ENCODE measurements around the gene HDDC3. TPM values are rescaled to one million over a fixed set of nuclear protein-coding genes. Genes with fewer than 3 reads are reported as not detected.

Gene HDDC3
- polyA plus RNA-seq, 3 donors, result 11.6 to 19.7 (median 14.8) TPM

DNA sequence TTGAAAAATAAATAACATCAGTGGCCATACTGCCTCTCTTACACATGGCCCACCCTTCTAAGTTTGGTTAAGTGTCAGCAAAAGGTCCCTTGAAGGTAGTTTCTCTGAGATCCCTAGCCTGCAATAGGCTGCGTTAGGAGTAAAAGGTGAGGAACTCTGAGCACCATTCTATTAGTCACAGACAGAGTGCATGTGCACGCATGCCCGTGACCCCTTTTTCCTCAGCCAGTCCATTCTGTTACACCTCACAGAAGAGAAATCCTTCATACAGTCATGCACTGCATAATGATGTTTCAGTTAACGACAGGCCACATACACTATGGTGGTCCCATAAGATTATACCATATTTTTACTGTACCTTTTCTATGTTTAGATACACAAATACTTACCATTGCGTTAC lies 34.9 kb upstream of the HDDC3 start:
- Histone ChIP-seq H3K79me2 (ENCODE audit: insufficient read depth, low read length) (no peaks in the 10 kb centered on the region), H4K20me1 (ENCODE audit: insufficient read depth, low read length) (no peaks in the 10 kb centered on the region), H3K9me3 (replicated peaks in 1 of 2; ENCODE audit: control insufficient read depth in 1 of 2, insufficient read depth in 1 of 2, low read length in 2 of 2) (no peaks in the 10 kb centered on the region), H3K27me3 (ENCODE audit: control insufficient read depth in 2 of 2, insufficient read depth in 2 of 2, low read length in 2 of 2) (no peaks in the 10 kb centered on the region), H3K4me1 (ENCODE audit: control insufficient read depth in 1 of 2, insufficient read depth in 2 of 2, low read length in 2 of 2) (no peaks in the 10 kb centered on the region), H3K4me2 (replicated peaks; ENCODE audit: extremely low read depth, low read length, poor library complexity, severe bottlenecking) (no peak overlapping the region), H3K9ac (ENCODE audit: insufficient read depth, low read length, poor library complexity, severe bottlenecking) (no peak overlapping the region), H2AFZ (ENCODE audit: insufficient read depth, low read depth, low read length, poor library complexity, severe bottlenecking) (no peak overlapping the region), H3K4me3 (replicated peaks in 1 of 3; ENCODE audit: low read depth in 2 of 3, low read length in 3 of 3) (no peak overlapping the region), H3K27ac (ENCODE audit: low read depth in 1 of 2, low read length in 2 of 2) (no peak overlapping the region), H3K36me3 (replicated peaks in 1 of 2; ENCODE audit: control insufficient read depth in 1 of 2, insufficient read depth in 2 of 2, low read length in 2 of 2) (peaks cover 47 to 93% of the 10 kb centered on the region in 2 donors)
- Mint-ChIP-seq H3K4me3 (no peak overlapping the region), H3K27me3 (ENCODE audit: low read depth in 3 of 3) (no peaks in the 10 kb centered on the region), H3K4me1 (no peaks in the 10 kb centered on the region), H3K27ac (no peak overlapping the region), H3K36me3 (peaks cover 67 to 78% of the 10 kb centered on the region in 2 donors), H3K9me3 (no peaks in the 10 kb centered on the region)
- TF ChIP-seq, protein P1, sequence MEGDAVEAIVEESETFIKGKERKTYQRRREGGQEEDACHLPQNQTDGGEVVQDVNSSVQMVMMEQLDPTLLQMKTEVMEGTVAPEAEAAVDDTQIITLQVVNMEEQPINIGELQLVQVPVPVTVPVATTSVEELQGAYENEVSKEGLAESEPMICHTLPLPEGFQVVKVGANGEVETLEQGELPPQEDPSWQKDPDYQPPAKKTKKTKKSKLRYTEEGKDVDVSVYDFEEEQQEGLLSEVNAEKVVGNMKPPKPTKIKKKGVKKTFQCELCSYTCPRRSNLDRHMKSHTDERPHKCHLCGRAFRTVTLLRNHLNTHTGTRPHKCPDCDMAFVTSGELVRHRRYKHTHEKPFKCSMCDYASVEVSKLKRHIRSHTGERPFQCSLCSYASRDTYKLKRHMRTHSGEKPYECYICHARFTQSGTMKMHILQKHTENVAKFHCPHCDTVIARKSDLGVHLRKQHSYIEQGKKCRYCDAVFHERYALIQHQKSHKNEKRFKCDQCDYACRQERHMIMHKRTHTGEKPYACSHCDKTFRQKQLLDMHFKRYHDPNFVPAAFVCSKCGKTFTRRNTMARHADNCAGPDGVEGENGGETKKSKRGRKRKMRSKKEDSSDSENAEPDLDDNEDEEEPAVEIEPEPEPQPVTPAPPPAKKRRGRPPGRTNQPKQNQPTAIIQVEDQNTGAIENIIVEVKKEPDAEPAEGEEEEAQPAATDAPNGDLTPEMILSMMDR (IDR thresholded peaks at IDR 0.05), result no peak
- WGBS (ENCODE audit: insufficient coverage), result 100% methylated on average over 2 of the region's 5 CpGs
- DNase-seq, result no peak
- intact Hi-C loops (cut with micrococcal nuclease), result no loop called here

DNA sequence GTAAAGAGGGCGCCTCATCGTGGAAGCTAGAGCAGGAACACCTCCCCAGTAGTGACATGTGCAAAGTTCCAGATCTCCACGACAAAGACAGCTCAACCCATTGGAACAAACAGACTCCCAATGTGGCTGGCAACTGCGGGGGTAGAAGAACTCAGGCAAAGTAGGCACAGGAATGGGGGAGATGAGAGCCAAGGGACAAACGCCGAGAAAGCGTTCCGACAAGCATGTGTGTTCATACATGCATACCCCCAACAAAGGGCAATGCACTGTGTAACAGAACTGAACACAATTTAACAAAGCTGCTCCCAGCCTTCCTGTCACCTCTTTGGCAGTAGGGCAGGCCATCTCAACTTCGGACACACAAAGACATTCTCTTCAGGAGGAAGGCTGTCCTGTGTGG lies 33.9 kb upstream of the HDDC3 start:
- Mint-ChIP-seq H3K4me1 (no peaks in the 10 kb centered on the region), H3K4me3 (no peak overlapping the region), H3K36me3 (peaks cover 77 to 88% of the 10 kb centered on the region in 2 donors), H3K9me3 (no peaks in the 10 kb centered on the region), H3K27ac (peak overlapping the region in 1 of 7 donors; percentile 55), H3K27me3 (ENCODE audit: low read depth in 3 of 3) (no peaks in the 10 kb centered on the region)
- peaks cover 56 to 98% of the 10 kb centered on the region in 2 donors for H3K36me3 ChIP-seq (replicated peaks in 1 of 2; ENCODE audit: control insufficient read depth in 1 of 2, insufficient read depth in 2 of 2, low read length in 2 of 2)
- no peaks in the 10 kb centered on the region for H3K79me2 ChIP-seq (ENCODE audit: insufficient read depth, low read length)
- no peaks in the 10 kb centered on the region for H4K20me1 ChIP-seq (ENCODE audit: insufficient read depth, low read length)
- TF ChIP-seq, protein P1 (IDR thresholded peaks at IDR 0.05), result no peak
- H2AFZ ChIP-seq (ENCODE audit: insufficient read depth, low read depth, low read length, poor library complexity, severe bottlenecking), result no peak overlapping the region
- H3K27ac ChIP-seq (ENCODE audit: low read depth in 1 of 2, low read length in 2 of 2), result no peak overlapping the region
- no peak for DNase-seq
- H3K4me2 ChIP-seq (replicated peaks; ENCODE audit: extremely low read depth, low read length, poor library complexity, severe bottlenecking), result no peak overlapping the region
- no CpG with 5 or more reads among the region's 9 CpGs for WGBS (ENCODE audit: insufficient coverage)
- no peaks in the 10 kb centered on the region for H3K27me3 ChIP-seq (ENCODE audit: control insufficient read depth in 2 of 2, insufficient read depth in 2 of 2, low read length in 2 of 2)
- intact Hi-C loops (cut with micrococcal nuclease), result no loop called here
- no peak overlapping the region for H3K9ac ChIP-seq (ENCODE audit: insufficient read depth, low read length, poor library complexity, severe bottlenecking)
- no peaks in the 10 kb centered on the region for H3K9me3 ChIP-seq (replicated peaks in 1 of 2; ENCODE audit: control insufficient read depth in 1 of 2, insufficient read depth in 1 of 2, low read length in 2 of 2)
- no peaks in the 10 kb centered on the region for H3K4me1 ChIP-seq (ENCODE audit: control insufficient read depth in 1 of 2, insufficient read depth in 2 of 2, low read length in 2 of 2)
- no peak overlapping the region for H3K4me3 ChIP-seq (replicated peaks in 1 of 3; ENCODE audit: low read depth in 2 of 3, low read length in 3 of 3)
